HG02759 (cell line): ENCODE results near the gene TXNIP.

Experiments
- ATAC-seq: cut with Tn5 transposase; IDR thresholded peaks from one replicate; pipeline ENCODE4 v1.9.1; 2021; ENCODE audit warnings: mild to moderate bottlenecking, moderate library complexity; ENCODE audit not compliant: unreplicated experiment

The TXNIP gene

DNA sequence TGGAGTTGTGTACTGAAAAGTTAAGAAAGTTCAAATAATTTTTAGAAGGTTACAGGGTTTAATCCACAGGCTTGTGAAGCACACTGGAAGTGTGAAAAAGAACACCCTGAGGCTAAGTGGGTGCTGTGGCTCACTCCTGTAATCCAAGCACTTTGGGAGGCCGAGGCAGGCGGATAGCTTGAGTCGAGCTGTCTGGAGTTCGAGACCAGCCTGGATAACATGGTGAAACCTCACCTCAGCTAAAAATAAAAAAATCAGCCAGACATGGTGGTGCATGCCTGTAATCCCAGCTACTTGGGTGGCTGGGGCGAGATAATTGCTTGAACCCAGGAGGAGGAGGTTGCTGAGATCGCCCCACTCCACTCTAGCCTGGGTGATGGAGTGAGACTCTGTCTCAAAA is 9.8 kb downstream of the TXNIP start:
- ATAC-seq, result no peak

DNA sequence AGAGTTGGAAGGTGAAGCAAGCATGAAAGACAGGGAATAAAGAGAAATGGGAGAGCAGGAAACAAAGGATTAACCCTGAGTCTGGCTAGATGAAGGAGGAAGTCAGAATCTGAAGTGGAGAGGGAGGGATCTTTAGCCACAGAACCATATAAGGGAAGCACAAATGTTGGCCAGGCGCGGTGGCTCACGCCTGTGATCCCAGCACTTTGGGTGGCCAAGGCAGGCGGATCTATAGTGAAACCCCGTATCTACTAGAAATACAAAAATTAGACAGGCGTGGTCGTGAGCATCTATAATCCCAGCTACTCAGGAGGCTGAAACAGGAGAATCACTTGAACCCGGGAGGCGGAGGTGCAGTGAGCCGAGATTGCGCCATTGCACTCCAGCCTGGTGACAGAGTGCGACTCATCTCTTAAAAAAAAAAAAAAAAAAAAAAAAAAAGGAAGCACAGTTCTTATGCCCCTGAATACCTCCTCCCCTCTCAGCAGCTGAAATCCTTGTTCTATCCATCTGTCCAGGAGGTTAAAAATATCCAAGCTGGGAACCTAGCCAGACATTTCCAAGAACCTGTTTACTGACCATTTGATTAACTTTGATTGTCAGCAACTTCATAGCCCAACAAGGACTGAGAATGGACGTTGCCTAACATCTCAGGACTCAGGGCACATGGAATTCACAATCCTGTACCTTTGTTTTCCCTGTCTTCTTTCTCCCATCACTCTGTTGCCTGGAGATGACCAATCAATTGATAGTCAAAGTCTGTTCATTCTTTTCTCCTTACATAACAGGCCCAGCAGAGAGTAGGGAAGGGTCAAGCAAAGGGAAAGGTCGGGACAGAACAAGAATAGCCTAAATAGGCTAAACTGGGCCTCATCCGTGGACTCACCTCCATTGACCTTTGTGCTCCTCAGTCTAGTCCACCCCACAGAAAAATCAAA is 10.6 kb downstream of the TXNIP start:
- no peak for ATAC-seq

DNA sequence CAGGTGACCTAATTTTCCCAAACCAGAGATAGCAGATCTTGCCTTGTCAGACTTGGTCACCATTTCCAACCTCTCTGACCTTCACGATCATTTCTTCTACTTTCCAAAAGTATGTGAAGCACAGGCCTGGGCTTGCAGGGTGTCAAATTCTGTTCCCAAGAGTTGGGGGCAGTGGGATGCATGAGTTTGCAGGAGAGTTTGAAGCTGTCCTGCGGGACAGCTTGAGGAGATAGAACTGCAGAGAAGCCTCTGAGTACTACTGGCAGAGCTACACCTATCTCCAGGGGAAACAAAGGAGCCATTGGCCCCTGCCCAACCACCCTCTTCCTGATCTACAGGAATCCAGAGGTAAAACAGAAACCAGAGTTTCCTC is 11.3 kb downstream of the TXNIP start:
- no peak for ATAC-seq

DNA sequence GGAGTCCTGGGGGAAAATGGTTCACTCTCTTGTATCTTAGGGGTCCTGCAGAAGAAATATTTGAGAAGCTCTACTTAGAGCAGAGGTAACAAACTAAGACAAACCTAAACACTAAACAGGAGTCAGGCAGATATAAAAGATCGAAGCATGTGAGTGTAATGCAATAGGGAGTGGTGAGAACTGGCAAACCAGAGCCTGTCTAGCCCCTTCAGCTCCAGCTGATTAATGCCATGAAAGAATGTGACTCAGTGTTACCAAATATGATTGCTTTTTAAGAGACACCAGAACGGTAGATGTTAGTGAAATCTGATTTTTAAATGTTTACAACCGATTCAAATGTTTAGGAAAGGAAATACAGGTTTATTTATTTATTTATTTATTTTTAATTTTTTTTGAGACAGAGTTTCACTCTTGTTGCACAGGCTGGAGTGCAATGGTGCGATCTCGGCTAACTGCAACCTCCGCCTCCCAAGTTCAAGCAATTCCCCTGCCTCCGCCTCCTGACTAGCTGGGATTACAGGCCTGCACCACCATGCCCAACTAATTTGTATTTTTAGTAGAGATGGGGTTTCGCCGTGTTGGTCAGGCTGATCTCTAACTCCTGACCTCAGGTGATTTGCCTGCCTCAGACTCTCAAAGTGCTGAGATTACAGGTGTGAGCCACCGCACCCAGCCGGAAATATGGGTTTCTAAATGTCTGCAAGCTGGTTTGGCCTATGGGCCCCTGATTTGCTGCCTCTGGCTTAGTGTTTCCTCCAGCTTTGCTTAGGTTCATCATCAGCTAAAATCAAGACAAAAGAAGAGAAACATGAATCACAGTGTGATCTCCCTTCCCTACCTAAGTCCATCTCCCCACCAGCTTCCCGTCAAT is 12.2 kb downstream of the TXNIP start:
- no peak for ATAC-seq

DNA sequence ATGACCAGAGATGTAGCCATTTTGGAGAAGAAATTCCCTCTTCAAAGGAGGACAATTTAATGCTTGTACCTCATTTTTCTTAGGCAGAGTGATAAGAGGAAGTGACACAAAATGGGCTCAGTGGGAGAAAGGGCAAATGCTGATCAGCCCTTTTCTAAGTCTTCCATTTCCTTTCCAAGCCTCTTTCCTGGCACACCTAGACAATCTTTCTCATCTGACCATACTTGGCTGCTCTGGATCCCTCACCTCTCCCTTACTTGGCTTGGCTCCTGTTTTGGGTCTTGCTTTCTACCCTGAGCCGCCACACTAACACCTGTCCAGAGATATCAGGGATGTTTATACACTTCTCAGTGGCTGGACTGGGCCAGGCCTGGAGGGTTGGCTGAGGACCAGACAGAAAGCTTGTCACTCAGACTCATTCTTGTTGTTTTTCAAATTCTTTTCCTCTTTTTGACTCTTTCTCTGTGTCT is 13.1 kb downstream of the TXNIP start:
- ATAC-seq, result no peak

DNA sequence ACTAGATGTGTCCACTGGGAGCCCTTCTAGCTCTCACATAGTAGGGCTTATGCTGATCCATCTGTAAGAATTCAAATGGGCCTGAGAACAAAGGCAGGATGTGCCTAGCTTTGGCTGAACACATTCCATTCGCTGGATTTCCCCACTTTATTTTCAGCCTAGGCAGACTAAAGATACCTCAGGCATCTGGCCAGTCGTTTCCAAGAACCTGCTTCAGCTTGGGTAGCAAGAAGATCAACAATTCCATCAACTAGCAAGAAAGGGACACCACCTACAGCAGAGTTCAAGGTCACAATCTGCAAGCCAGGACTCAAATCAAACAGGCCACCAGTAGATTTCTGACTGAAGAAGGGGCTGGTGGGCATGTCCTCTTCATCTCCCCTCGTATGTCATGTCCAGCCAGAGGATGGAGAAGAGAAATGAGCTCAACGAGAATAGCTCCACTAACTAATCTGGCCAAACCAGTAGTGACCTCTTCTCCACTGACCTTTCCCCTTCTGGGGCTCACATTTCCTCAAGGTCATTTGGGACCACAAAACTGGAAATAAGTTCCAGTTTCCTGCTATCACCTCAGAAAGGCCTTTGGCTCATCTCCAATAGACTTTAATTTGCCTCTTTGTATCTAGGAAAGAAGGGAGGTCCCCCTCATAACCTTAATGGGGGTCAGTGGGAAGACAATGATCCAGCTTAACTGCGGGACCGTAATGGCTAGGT is 14.2 kb downstream of the TXNIP start:
- ATAC-seq, result no peak

DNA sequence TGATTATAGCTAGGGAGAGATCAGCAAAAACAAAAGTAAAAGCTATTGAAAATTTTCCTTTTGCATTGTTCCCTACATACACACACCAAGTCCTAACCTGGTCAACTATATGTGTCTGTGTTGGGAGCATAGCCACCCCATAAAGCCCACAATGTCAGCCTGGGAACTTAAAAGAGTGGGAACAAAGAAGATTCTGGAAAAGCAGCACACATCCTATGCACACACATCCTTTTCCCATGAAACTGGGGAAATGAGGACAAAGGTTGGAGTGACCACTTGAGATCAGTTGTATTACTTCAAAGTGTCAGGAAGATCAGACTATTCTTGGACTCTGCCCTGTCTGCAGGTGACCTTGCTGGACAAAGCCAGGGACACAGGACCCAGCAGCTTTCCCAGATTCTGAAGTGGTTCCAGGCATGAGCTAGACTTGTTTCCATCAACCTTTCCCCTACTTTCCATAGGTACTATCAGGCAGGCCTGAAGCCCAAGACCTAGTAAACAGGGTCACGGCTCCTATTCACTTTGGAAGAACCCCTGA is 15.9 kb downstream of the TXNIP start:
- no peak for ATAC-seq

DNA sequence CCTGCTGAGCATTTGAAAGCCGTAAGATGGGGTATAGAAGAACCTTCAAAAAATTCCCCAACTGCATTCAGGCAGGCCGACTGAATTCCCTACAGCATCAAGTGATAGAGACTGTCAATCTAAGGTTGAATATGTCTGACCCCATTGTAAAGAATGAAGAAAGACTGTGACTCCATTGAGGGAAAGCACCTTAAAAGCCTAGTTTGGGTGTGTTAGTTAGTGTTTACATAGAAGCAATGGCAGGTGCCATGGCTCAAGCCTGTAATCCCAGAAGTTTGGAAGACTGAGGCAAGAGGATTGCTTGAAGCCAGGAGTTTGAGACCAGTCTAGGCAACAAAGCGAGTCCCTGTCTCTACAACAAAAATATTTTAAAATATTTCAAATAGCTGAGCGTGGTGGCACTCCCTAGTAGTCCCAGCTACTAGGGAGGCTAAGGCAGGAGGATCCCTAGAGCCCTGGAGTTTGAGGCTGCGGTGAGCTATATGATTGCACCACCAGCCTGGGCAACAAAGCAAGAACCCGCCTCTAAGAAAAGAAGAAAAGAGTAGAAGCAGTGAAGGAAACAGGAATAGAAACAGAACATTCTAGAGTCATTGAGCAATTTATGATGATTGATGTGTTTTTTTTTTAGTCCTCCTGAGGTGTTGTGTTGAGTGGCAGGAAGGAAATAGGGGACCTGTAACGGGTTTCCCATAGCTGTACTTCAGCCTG is 16.5 kb downstream of the TXNIP start:
- ATAC-seq, result no peak

DNA sequence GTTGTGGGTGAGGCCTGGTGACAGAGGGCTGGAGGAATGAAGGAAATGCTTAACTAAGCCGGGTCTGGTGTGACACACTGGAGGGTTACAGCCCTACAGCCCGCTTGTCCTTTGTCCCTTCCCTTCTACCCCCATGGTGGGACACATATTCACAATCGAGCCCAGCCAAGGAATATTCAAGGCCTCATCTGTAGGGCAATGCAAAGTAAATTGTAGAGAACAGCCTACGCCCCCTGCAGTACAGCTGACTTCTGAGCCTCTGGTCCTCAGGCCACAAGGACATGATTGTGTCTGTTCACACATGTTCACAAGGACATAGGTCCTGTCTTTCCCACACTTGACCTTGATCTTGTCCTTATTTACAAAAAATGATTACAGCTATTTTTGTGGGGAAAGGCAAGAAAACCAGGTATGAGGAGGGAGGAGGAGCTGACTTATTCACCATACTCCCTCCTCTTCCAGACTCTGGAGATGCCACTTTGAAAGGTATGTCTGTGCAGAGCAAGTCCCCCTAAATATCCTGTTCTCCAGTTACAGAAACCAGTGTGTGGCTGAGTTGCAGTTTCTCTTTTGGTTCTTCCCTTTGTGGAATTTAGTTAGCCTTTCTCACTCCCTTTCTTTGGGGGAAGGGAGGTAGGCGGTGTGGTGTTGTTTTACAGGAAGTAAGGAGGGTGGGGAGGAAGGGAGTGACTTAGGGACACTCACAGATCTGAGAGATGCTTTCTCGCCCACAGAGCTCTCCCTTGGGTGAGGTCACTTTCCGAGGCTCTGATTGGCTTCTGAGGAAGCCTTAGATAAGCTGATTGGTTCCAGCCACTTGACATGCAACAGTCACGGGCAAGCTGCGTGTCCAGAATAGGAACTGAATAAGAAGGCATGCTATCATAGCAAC is 17.3 kb downstream of the TXNIP start:
- ATAC-seq, result peak; percentile 94

DNA sequence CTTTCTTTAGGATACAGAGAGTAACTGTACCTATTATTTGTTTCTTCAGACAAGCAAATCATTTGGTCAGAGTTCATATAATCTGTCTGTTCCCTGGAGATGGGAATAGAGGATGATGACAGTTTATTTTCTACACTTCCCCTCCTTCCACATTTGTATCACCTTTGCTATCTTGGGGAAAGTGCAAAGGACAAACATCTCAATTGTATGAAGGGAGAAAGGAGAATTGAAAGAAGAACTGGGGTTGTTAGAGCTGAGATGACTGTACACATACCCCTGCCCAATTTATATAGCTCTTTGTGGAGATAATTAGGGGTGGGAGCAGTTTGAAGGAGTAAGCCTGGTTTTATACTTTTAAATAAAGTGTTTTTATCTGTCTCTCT is 17.9 kb downstream of the TXNIP start:
- ATAC-seq, result no peak

DNA sequence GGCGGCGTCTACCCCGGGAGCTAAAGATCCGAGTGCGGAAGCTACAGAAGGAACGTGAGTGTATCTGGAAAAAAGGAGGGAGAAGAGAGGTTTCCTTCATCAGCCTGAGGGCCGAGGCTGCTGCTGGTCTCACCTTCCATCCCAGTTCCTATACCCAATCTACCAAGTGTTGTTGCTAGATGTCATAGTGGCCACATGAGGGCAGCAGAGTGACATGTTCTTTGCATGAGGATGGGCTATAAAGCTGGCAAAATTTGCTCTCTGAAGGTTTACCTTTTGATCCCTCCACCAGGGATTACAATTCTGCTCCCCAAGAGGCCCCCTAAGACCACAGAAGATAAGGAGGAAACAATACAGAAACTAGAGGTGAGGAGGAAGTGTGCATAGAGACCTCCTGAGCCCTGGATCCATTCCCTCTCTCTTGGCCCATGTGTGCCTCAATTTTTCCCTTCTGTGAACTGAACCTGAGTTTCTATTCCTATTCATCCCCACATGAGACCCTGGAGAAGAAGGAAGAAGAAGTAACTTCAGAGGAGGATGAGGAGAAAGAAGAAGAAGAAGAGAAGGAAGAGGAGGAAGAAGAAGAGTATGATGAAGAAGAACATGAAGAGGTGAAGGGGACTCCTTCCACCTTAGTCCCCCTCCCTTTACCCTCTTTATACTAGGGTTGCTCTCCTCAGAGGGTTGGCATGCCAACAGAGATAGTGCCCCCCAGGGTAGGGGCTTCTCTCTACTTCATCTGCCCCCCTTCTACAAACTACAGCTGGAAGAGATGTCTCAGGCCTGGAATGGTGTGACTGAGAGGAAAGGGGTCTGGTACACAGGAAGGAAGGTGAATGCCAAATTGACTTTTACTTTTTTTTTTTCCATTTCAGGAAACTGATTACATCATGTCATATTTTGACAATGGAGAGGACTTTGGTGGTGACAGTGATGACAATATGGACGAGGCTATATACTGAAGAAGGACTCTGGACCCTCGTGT is 18.6 kb downstream of the TXNIP start:
- no peak for ATAC-seq

DNA sequence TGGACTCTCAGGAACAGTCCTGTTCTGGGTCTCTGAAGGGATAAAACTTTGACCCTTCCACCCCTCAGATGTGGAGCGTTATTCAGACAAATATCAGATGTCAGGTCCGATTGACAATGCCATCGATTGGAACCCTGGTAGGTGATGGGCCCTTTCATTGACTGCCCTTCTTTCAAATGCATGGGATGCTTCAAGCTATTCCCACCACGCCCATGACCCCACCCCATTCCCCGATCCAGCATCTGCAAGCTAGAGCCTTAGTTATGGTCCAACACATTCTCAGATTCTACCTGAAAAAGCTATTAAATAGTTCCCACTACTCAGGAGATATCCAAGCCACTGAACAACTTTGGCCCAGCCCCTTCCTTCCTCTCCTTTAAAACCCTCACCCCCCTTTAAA is 19.4 kb downstream of the TXNIP start:
- no peak for ATAC-seq

DNA sequence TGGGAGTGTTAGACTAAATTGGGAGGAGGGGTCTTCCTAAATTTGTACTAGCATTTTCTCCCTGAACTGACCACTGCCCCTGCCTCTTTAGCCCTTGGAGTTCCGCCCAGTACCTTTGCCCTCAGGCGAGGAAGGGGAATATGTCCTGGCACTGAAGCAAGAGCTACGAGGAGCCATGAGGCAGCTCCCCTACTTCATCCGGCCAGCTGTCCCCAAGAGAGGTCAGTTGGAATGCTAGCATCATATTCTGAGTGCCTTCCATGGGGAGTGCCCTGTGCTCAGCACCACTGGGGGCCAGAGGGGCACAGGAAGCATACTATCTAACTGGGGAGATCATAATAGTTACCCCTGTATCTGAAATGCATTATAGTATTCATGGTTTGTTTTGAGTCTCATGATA is 21.2 kb downstream of the TXNIP start:
- no peak for ATAC-seq

DNA sequence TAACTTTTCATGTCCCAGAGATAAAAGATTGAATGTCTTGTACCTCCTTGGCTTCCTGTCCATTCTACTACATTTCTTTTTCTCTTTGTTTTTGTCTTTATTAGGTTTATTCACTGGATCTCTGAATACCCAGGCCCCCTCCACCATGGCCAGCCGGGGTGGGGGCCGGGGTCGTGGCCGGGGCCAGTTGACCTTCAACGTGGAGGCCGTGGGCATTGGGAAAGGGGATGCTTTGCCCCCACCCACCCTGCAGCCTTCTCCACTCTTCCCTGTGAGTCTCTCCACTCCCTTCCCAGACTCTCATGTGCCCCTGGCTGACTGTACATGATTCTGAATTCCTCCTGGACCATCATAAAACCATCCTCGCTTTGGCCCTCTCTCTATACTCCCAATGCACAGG is 21.7 kb downstream of the TXNIP start:
- ATAC-seq, result no peak

DNA sequence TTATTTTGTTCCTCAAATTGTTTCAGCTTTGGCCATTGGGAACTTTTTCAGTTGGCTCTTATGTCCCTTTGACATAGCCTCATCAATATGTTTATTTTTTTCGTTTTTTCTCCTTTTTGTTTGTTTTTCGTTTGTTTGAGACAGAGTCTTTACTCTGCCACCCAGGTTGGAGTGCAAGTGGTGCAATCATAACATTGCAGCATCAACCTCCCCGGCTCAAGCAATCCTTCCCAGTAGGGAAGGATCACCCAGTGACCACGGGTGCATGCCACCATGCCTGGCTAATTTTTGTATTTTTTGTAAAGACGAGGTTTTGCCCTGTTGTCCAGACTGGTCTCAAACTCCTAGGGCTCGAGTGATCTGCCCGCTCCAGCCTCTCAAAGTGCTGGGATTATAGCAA is 23.8 kb downstream of the TXNIP start:
- no peak for ATAC-seq

DNA sequence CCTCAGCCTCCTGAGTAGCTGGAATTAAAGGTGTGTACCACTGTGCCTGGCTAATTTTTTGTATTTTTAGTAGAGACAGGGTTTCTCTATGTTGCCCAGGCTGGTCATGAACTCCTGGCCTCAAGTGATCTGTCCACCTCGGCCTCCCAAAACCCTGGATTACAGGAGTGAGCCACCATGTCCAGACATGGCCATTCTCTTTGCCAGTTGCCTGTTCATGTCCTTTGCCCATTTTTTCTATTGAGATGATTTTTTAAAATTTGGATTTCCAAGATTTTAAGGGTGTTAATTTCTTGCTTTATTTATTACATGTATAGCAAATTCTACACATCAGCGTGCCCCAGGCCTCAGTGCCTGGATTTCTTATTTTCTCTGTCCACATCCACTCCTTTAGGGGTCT is 29.1 kb downstream of the TXNIP start:
- no peak for ATAC-seq

DNA sequence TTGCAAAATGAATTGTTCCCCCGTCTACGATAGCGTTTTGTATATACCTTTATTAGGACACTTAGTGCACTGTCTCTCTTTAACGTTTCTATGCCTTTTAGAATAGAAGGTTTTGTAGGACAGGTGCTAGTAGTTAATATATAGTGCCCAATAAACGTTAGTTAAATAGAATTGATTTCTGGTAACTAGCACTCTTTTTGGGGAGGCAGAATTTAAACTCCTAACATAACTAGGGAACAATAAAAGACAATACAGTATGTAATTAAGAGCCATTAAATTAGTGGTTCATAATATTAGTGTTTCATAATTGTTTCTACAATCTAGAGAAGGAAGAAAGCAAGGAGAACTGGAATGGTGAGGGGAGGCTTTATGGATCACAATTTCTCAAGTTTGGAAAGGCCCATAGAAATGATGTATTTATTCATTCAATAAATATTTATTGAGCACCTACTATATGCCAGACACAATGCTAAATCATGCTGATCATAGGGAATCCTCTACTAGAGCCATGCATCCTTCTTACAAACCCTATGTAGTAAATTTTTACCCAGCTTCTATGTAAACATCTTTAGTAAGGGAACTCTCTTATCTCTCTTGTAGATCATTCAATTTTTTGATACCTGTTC is 31.1 kb downstream of the TXNIP start:
- no peak for ATAC-seq
